C4-2B (cell line): ENCODE measurements around the gene IL17F.

Source experiments
- CTCF ChIP-seq: fragments of 450-650 bp; conservative IDR thresholded peaks from 2 replicates; pipeline ENCODE4 v1.5.1; 2017; ENCODE audit warnings: mild to moderate bottlenecking
- ZFX ChIP-seq: fragments of 450-650 bp; IDR thresholded peaks from 2 replicates; pipeline ENCODE4 v1.6.1; 2017

- TF ChIP-seq CTCF (peak; percentile 28), ZFX (no peak)
Observed at GRCh38 chr6:52285177-52286068, 41.1 kb upstream of the IL17F start.
